ENCODE results near the gene SCNN1A. TPM values are rescaled to one million over a fixed set of nuclear protein-coding genes. Genes with fewer than 3 reads are reported as not detected.

SCNN1A gene
- total RNA-seq, 4 donors from 2014 or later: 229 to 449 (median 336) TPM

- no peak overlapping the region for H3K27ac ChIP-seq
- no peaks in the 10 kb centered on the region for H3K36me3 ChIP-seq
- WGBS, 2 donors: 80 to 95% methylated on average over 3 of the region's 3 CpGs
- no peaks in the 10 kb centered on the region for H3K27me3 ChIP-seq
- no peak overlapping the region for H3K4me3 ChIP-seq (replicated peaks in 1 of 3)
- TF ChIP-seq POLR2A (IDR thresholded peaks at IDR 0.05): no peak
- no peak for DNase-seq
- H3K9me3 ChIP-seq: no peaks in the 10 kb centered on the region
- intact Hi-C loops (cut with DNase I): no loop called here
- no peaks in the 10 kb centered on the region for H3K4me1 ChIP-seq
Observed at GRCh38 chr12:6302621-6303020, 72.7 kb downstream of the SCNN1A start.

GRCh38 chr12:6301721-6302120 lies 73.6 kb downstream of the SCNN1A start:
- no peak for DNase-seq
- H3K4me3 ChIP-seq (replicated peaks in 1 of 3): no peak overlapping the region

GRCh38 chr12:6297170-6297569 lies 78.2 kb downstream of the SCNN1A start:
- intact Hi-C loops (cut with DNase I): no loop called here
- H3K4me1 ChIP-seq: peaks cover 0 to 10% of the 10 kb centered on the region in 2 donors
- no peaks in the 10 kb centered on the region for H3K27me3 ChIP-seq
- H3K9me3 ChIP-seq: no peaks in the 10 kb centered on the region
- TF ChIP-seq CTCF (IDR thresholded peaks at IDR 0.05): no peak
- no peaks in the 10 kb centered on the region for H3K36me3 ChIP-seq
- H3K27ac ChIP-seq: no peak overlapping the region
- no peak for DNase-seq
- no peak overlapping the region for H3K4me3 ChIP-seq (replicated peaks in 1 of 3)
- WGBS, 2 donors: 92% methylated on average over 10 of the region's 10 CpGs

More at GRCh38 chr12:6301721-6302120, 73.6 kb downstream of the SCNN1A start:
- Histone ChIP-seq H3K27ac (no peak overlapping the region), H3K27me3 (no peaks in the 10 kb centered on the region), H3K36me3 (no peaks in the 10 kb centered on the region), H3K4me1 (no peaks in the 10 kb centered on the region), H3K9me3 (no peaks in the 10 kb centered on the region)
- 96 to 97% methylated on average over 7 of the region's 7 CpGs for WGBS, 2 donors
- TF ChIP-seq POLR2A (IDR thresholded peaks at IDR 0.05): no peak
- no peak for TF ChIP-seq CTCF (IDR thresholded peaks at IDR 0.05)
- intact Hi-C loops (cut with DNase I): no loop called here

Small RNA genes within 50 kb of the gene (small RNA-seq; reads per million reads assigned to genes)
- not detected for gene RN7SL391P

Other genes starting within 250 kb of the SCNN1A start
- gene CD9, start 175.2 kb downstream of the SCNN1A start, total RNA-seq: 100 to 1,000 TPM; 367 to 494 (median 375) TPM
- 100 to 1,000 TPM in 1 of 4 donors, 10 to 100 TPM in 1, 1 to 10 TPM in 2; 4.0 to 325 (median 14.1) TPM for gene PLEKHG6, start 64.9 kb downstream of the SCNN1A start, total RNA-seq
- gene TNFRSF1A, start 33.5 kb downstream of the SCNN1A start, total RNA-seq: 100 to 1,000 TPM; 131 to 185 (median 150) TPM
- 100 to 1,000 TPM; 152 to 215 (median 178) TPM for gene LTBR, start 8.6 kb upstream of the SCNN1A start, total RNA-seq
- gene CD27, start 69.4 kb upstream of the SCNN1A start, total RNA-seq: 10 to 100 TPM in 1 of 4 donors, 1 to 10 TPM in 3; 2.7 to 10.8 (median 6.4) TPM
- 10 to 100 TPM; 29.3 to 70.1 (median 59.4) TPM for gene TAPBPL, start 76.5 kb upstream of the SCNN1A start, total RNA-seq
- gene VAMP1, start 95.1 kb upstream of the SCNN1A start, total RNA-seq: 10 to 100 TPM in 3 of 4 donors, 1 to 10 TPM in 1; 7.5 to 25.9 (median 12.8) TPM
- gene MRPL51, start 117.7 kb upstream of the SCNN1A start, total RNA-seq: 10 to 100 TPM; 16.7 to 84.6 (median 46.9) TPM
- 10 to 100 TPM; 22.4 to 31.8 (median 28.6) TPM for gene NCAPD2, start 118.5 kb upstream of the SCNN1A start, total RNA-seq
- 1,000 to 10,000 TPM; 1,191 to 3,596 (median 1,852) TPM for gene GAPDH, start 159.0 kb upstream of the SCNN1A start, total RNA-seq
- gene IFFO1, start 180.5 kb upstream of the SCNN1A start, total RNA-seq: 10 to 100 TPM in 1 of 4 donors, 1 to 10 TPM in 3; 5.0 to 10.2 (median 7.5) TPM
- 10 to 100 TPM; 23.0 to 50.8 (median 35.6) TPM for gene NOP2, start 192.7 kb upstream of the SCNN1A start, total RNA-seq
- gene CHD4, start 231.8 kb upstream of the SCNN1A start, total RNA-seq: 100 to 1,000 TPM; 152 to 337 (median 263) TPM

Data from thyroid gland (tissue), 4 donors.